Glutamatergic neuron (in vitro differentiated cells): ENCODE measurements around the gene CEP104. TPM values are rescaled to one million over a fixed set of nuclear protein-coding genes. Genes with fewer than 3 reads are reported as not detected.

Source experiments
- DNase-seq: peaks from one replicate; pipeline ENCODE4 v3.0.0; 2022
- H3K27ac Mint-ChIP-seq: one replicate; pipeline ENCODE4 v1.8.0; 2020; ENCODE audit warnings: mild to moderate bottlenecking, mixed read lengths, inconsistent platforms; ENCODE audit not compliant: unreplicated experiment
- H3K27me3 Mint-ChIP-seq: one replicate; pipeline ENCODE4 v1.8.0; 2020; ENCODE audit warnings: mild to moderate bottlenecking, moderate library complexity, mixed read lengths, inconsistent platforms; ENCODE audit not compliant: unreplicated experiment
- H3K36me3 Mint-ChIP-seq: one replicate; pipeline ENCODE4 v1.8.0; 2020; ENCODE audit warnings: mild to moderate bottlenecking, mixed read lengths, inconsistent platforms; ENCODE audit not compliant: unreplicated experiment
- H3K4me1 Mint-ChIP-seq: one replicate; pipeline ENCODE4 v1.8.0; 2020; ENCODE audit warnings: mild to moderate bottlenecking, low read depth, mixed read lengths, inconsistent platforms; ENCODE audit not compliant: unreplicated experiment
- H3K4me3 Mint-ChIP-seq: one replicate; pipeline ENCODE4 v1.8.0; 2020; ENCODE audit warnings: mild to moderate bottlenecking, mixed read lengths, inconsistent platforms; ENCODE audit not compliant: unreplicated experiment
- H3K9me3 Mint-ChIP-seq: one replicate; pipeline ENCODE4 v1.8.0; 2020; ENCODE audit warnings: mild to moderate bottlenecking, moderate library complexity, mixed read lengths, inconsistent platforms; ENCODE audit not compliant: unreplicated experiment
- CTCF ChIP-seq: fragments of 200-600 bp; sonication (generic); IDR thresholded peaks from one replicate; pipeline ENCODE4 v1.5.0; 2021; ENCODE audit not compliant: partially characterized antibody, unreplicated experiment
- total RNA-seq: library from RNA; stranded (reverse); fragmentation: NEBNext Ultra II Directional; extraction: Animal tissue kit (Norgen Biotek cat#: 25700); gene quantifications from one replicate; pipeline ENCODE4 v1.2.1, GENCODE V29; 2021; ENCODE audit not compliant: unreplicated experiment

CEP104 gene
- total RNA-seq, 1 donor from 2014 or later: 102 TPM

- peaks cover 16% of the 10 kb centered on the region for H3K9me3 Mint-ChIP-seq
- peaks cover 13% of the 10 kb centered on the region for H3K27me3 Mint-ChIP-seq
- no peak for DNase-seq
- H3K4me3 Mint-ChIP-seq: no peak overlapping the region
- H3K36me3 Mint-ChIP-seq: peaks cover 10% of the 10 kb centered on the region
- no peak overlapping the region for H3K27ac Mint-ChIP-seq
- peaks cover 5% of the 10 kb centered on the region for H3K4me1 Mint-ChIP-seq
- no peak for TF ChIP-seq CTCF
Measured at GRCh38 chr1:3762151-3762872, 94.7 kb downstream of the CEP104 start.

Other genes with a start within 250 kb of the CEP104 start
- 64.7 TPM for gene MEGF6, start 245.7 kb downstream of the CEP104 start, total RNA-seq
- gene TPRG1L, start 232.2 kb downstream of the CEP104 start, total RNA-seq: 43.1 TPM
- gene WRAP73, start 207.1 kb downstream of the CEP104 start, total RNA-seq: 47.7 TPM
- 13.0 TPM for gene TP73, start 204.7 kb downstream of the CEP104 start, total RNA-seq
- not detected for gene CCDC27, start 104.8 kb downstream of the CEP104 start, total RNA-seq
- 7.5 TPM for gene SMIM1, start 84.5 kb downstream of the CEP104 start, total RNA-seq
- gene LRRC47, start 60.7 kb downstream of the CEP104 start, total RNA-seq: 79.7 TPM
- gene DFFB, start 265 bp upstream of the CEP104 start, total RNA-seq: 16.4 TPM
- gene C1orf174, start 43.1 kb upstream of the CEP104 start, total RNA-seq: 16.9 TPM